ENCODE results near the gene WASHC2C.
"Not testable (repeated sequence)": the region's sequence is repeated elsewhere in the genome, so short reads cannot be mapped to it uniquely, and the experiment has no call there.

DNA sequence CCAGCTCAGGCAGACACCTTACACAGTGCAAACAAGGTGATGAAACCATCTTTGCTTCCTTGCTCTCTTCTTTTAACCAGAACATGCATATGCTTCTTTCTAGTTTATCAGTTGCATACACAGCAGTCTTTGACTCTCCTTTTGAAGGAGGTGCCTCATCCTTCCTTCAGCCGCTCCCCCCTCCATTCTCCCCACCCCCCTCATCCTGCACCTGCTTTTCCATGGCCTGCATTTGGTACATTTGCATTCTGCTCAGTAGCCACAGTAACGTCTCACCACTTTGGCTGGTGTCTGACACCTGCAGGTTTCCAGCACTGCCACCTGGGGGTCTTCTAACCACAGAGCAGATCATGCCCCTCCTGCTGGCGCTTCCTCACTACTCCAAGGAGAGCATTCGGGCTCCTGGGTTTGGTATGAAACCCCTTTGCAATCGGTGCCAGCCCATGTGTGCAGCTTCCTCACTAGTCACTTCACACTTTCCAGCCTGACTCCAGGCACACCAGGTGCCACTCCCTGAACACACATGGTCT lies 60.2 kb downstream of the WASHC2C start:
- TF ChIP-seq, protein P1, sequence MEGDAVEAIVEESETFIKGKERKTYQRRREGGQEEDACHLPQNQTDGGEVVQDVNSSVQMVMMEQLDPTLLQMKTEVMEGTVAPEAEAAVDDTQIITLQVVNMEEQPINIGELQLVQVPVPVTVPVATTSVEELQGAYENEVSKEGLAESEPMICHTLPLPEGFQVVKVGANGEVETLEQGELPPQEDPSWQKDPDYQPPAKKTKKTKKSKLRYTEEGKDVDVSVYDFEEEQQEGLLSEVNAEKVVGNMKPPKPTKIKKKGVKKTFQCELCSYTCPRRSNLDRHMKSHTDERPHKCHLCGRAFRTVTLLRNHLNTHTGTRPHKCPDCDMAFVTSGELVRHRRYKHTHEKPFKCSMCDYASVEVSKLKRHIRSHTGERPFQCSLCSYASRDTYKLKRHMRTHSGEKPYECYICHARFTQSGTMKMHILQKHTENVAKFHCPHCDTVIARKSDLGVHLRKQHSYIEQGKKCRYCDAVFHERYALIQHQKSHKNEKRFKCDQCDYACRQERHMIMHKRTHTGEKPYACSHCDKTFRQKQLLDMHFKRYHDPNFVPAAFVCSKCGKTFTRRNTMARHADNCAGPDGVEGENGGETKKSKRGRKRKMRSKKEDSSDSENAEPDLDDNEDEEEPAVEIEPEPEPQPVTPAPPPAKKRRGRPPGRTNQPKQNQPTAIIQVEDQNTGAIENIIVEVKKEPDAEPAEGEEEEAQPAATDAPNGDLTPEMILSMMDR (IDR thresholded peaks at IDR 0.05), result not testable (repeated sequence)
- not testable (repeated sequence) for TF ChIP-seq POLR2A (IDR thresholded peaks at IDR 0.05)

All from gastroesophageal sphincter (tissue), 3 donors.